MM.1S (cell line): ENCODE results near the gene P2RY12.

Source experiments
- DNase-seq: peaks from one replicate; pipeline ENCODE4 v3.0.0-alpha.2; 2015
- H2AFZ ChIP-seq: fragments of 300-600 bp; sonication (generic); 2 replicates; pipeline ENCODE4 v1.6.0; 2016; ENCODE audit warnings: antibody characterized with exemption, low read length
- H3F3A ChIP-seq: fragments of 300-600 bp; sonication (generic); 2 replicates; pipeline ENCODE4 v1.6.1; 2016; ENCODE audit warnings: mild to moderate bottlenecking, antibody characterized with exemption, low read length, moderate library complexity, mixed read lengths; ENCODE audit not compliant: insufficient read depth
- H3K27ac ChIP-seq: fragments of 300-600 bp; sonication (generic); 2 replicates; pipeline ENCODE4 v1.5.1; 2016; ENCODE audit warnings: mild to moderate bottlenecking, low read length
- H3K27me3 ChIP-seq: fragments of 300-600 bp; sonication (generic); replicated peaks from 2 replicates; pipeline ENCODE4 v1.6.0; 2016; ENCODE audit warnings: low read length; ENCODE audit not compliant: insufficient read depth
- H3K36me3 ChIP-seq: fragments of 300-600 bp; sonication (generic); replicated peaks from 2 replicates; pipeline ENCODE4 v1.6.1; 2016; ENCODE audit warnings: mild to moderate bottlenecking, low read length, mixed read lengths; ENCODE audit not compliant: insufficient read depth
- H3K4me1 ChIP-seq: fragments of 300-600 bp; sonication (generic); 2 replicates; pipeline ENCODE4 v1.6.1; 2016; ENCODE audit warnings: low read length, mixed read lengths
- H3K4me2 ChIP-seq: fragments of 300-600 bp; sonication (generic); 2 replicates; pipeline ENCODE4 v1.6.0; 2016; ENCODE audit warnings: low read depth, low read length
- H3K4me3 ChIP-seq: fragments of 300-600 bp; sonication (generic); 2 replicates; pipeline ENCODE4 v1.5.1; 2016; ENCODE audit warnings: low read length, mixed read lengths
- H3K79me2 ChIP-seq: fragments of 300-600 bp; sonication (generic); 2 replicates; pipeline ENCODE4 v1.6.1; 2016; ENCODE audit warnings: mixed run types, low read length, mixed read lengths
- H3K9ac ChIP-seq: fragments of 300-600 bp; sonication (generic); 2 replicates; pipeline ENCODE4 v1.6.1; 2016; ENCODE audit warnings: low read length, mixed read lengths
- H3K9me2 ChIP-seq: fragments of 300-600 bp; sonication (generic); replicated peaks from 2 replicates; pipeline ENCODE4 v1.6.1; 2016; ENCODE audit warnings: mild to moderate bottlenecking, low read length, mixed read lengths; ENCODE audit not compliant: insufficient read depth
- H3K9me3 ChIP-seq: fragments of 300-600 bp; sonication (generic); replicated peaks from 2 replicates; pipeline ENCODE4 v1.6.1; 2016; ENCODE audit warnings: mild to moderate bottlenecking, low read length, mixed read lengths; ENCODE audit not compliant: insufficient read depth
- H4K20me1 ChIP-seq: fragments of 300-600 bp; sonication (generic); 2 replicates; pipeline ENCODE4 v1.6.1; 2016; ENCODE audit warnings: mild to moderate bottlenecking, low read length, moderate library complexity, mixed read lengths; ENCODE audit not compliant: insufficient read depth
- EZH2 ChIP-seq: fragments of 300-600 bp; sonication (generic); optimal IDR thresholded peaks from 2 replicates; pipeline ENCODE3; 2017; ENCODE audit warnings: low read depth, mild to moderate bottlenecking, antibody characterized with exemption, low read length, mixed read lengths
- EZH2phosphoT487 ChIP-seq: fragments of 300-600 bp; sonication (generic); IDR thresholded peaks from 2 replicates; pipeline ENCODE4 v1.6.1; 2018; ENCODE audit warnings: antibody characterized with exemption, low read length
- TF ChIP-seq, protein P1 (sequence below): fragments of 300-600 bp; sonication (generic); IDR thresholded peaks from 2 replicates; pipeline ENCODE4 v1.5.1; 2016; ENCODE audit warnings: antibody characterized with exemption, low read length, mixed read lengths

Gene P2RY12

DNA sequence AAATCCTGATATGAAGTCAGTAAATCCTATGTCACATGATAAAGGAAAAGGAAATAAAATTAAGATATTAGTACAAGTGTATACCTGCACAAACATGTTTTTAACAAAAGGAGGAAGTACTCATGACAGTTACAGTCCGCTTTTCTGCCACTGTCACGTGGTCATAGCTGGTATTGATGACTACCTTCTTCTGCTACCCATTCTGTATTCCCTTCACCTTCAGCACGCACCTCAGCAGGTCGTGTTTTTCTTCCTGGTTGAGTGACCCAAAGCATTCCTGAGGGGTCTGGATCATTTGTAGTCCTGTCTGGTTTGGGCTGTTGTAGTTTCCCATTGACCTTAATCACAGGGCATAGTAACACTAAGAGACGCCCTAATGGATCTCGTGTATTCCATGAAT is 35.3 kb upstream of the P2RY12 start:
- no peak overlapping the region for H3K27ac ChIP-seq
- H3K79me2 ChIP-seq = no peaks in the 10 kb centered on the region
- no peaks in the 10 kb centered on the region for H3K27me3 ChIP-seq
- TF ChIP-seq EZH2phosphoT487 (no peak), EZH2 (no peak)
- TF ChIP-seq, protein P1, sequence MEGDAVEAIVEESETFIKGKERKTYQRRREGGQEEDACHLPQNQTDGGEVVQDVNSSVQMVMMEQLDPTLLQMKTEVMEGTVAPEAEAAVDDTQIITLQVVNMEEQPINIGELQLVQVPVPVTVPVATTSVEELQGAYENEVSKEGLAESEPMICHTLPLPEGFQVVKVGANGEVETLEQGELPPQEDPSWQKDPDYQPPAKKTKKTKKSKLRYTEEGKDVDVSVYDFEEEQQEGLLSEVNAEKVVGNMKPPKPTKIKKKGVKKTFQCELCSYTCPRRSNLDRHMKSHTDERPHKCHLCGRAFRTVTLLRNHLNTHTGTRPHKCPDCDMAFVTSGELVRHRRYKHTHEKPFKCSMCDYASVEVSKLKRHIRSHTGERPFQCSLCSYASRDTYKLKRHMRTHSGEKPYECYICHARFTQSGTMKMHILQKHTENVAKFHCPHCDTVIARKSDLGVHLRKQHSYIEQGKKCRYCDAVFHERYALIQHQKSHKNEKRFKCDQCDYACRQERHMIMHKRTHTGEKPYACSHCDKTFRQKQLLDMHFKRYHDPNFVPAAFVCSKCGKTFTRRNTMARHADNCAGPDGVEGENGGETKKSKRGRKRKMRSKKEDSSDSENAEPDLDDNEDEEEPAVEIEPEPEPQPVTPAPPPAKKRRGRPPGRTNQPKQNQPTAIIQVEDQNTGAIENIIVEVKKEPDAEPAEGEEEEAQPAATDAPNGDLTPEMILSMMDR = no peak
- H3K9me3 ChIP-seq = no peaks in the 10 kb centered on the region
- no peaks in the 10 kb centered on the region for H4K20me1 ChIP-seq
- H3K36me3 ChIP-seq = no peaks in the 10 kb centered on the region
- H3K9me2 ChIP-seq = no peaks in the 10 kb centered on the region
- H3K4me2 ChIP-seq = no peak overlapping the region
- no peak overlapping the region for H3K4me3 ChIP-seq
- no peaks in the 10 kb centered on the region for H3K4me1 ChIP-seq
- no peaks in the 10 kb centered on the region for H3F3A ChIP-seq
- no peak overlapping the region for H3K9ac ChIP-seq
- H2AFZ ChIP-seq = no peak overlapping the region
- DNase-seq = no peak

DNA sequence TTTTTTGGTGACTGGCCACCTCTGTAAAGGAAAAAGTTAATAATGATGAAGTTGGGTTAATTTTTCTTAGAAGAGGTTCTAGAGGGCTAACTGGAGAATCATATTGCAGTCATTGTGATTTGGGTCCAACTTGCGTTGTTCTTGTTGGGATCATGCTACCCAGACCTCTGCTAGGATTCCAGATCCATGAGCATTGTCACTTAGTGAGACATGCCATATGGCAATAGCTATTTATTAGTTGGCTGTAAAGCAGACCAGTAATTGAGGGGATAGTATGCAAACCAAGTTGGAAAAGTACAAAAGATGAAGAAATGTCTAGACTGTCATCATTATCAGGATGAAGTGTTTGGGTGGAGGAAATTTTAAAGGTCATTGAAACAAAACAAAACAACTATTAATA is 30.7 kb upstream of the P2RY12 start:
- no peaks in the 10 kb centered on the region for H3K36me3 ChIP-seq
- no peaks in the 10 kb centered on the region for H3K9me2 ChIP-seq
- no peak overlapping the region for H2AFZ ChIP-seq
- H3K4me3 ChIP-seq = no peak overlapping the region
- no peaks in the 10 kb centered on the region for H3F3A ChIP-seq
- no peaks in the 10 kb centered on the region for H3K4me1 ChIP-seq
- H3K27ac ChIP-seq = no peak overlapping the region
- H3K9ac ChIP-seq = no peak overlapping the region
- H4K20me1 ChIP-seq = no peaks in the 10 kb centered on the region
- H3K4me2 ChIP-seq = no peak overlapping the region
- TF ChIP-seq EZH2 = no peak
- H3K79me2 ChIP-seq = no peaks in the 10 kb centered on the region
- DNase-seq = no peak
- H3K9me3 ChIP-seq = no peaks in the 10 kb centered on the region
- no peaks in the 10 kb centered on the region for H3K27me3 ChIP-seq

DNA sequence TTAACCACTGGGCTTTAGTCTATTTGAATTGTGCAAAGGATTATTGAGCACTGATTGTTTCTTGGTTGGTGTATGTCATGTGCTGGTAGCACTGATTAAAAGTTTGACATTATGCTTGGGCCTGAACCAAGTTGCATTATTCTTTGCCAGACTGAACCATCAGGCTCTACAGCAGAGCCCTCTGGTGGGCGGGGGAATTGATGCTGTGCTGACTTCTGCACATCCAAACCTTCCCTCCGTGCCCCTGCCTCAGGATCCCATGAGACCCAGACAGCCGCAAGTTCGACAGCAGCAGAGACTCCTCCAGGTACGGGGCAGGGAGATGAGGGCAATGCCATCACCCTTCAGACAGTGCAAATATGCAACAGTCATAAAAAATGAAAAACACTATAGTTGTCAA is 28.4 kb upstream of the P2RY12 start:
- Histone ChIP-seq H3K4me3 (no peak overlapping the region), H3K4me2 (no peak overlapping the region), H3K79me2 (no peaks in the 10 kb centered on the region), H3F3A (no peaks in the 10 kb centered on the region), H3K9me3 (no peaks in the 10 kb centered on the region), H3K36me3 (no peaks in the 10 kb centered on the region), H2AFZ (no peak overlapping the region), H4K20me1 (no peaks in the 10 kb centered on the region), H3K9me2 (no peaks in the 10 kb centered on the region), H3K27me3 (no peaks in the 10 kb centered on the region), H3K4me1 (no peaks in the 10 kb centered on the region), H3K27ac (no peak overlapping the region), H3K9ac (no peak overlapping the region)
- TF ChIP-seq, protein P1 = no peak
- TF ChIP-seq EZH2phosphoT487 = no peak
- TF ChIP-seq EZH2 = no peak
- no peak for DNase-seq

DNA sequence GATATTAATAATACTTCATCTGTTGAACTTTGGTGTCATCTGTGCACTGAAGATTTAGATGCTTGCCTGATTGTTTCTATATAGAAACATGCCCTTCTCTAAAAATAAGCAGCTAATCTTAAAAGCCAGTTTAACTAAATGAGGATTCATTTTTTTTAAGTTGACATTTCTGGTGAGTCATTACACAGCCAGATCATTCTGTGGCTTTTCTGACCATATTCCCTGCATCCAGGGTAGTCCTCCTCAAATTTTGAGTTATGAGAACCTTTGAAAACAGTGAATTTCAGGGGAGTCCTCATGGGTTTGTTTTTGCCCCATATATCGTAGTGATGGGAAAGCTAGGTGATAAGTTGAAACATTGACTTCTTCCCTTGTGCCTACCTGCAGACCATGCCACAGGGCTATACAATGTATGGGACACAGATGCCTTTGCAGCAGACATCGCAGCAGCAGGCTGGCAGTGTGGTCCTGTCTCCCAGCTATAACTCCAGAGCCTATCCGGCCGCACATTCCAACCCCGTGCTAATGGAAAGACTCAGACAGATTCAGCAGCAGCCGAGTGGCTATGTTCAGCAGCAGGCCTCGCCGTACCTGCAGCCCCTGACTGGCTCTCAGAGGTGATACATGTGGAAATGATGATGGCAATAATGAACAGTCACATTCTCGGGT is 26.5 kb upstream of the P2RY12 start:
- no peak overlapping the region for H3K27ac ChIP-seq

More for the DNA sequence above, 26.5 kb upstream of the P2RY12 start:
- Histone ChIP-seq H3K79me2 (no peaks in the 10 kb centered on the region), H3K9me3 (no peaks in the 10 kb centered on the region), H3K4me2 (no peak overlapping the region), H3K36me3 (no peaks in the 10 kb centered on the region), H2AFZ (no peak overlapping the region), H3K4me1 (no peaks in the 10 kb centered on the region), H4K20me1 (no peaks in the 10 kb centered on the region), H3K4me3 (no peak overlapping the region), H3F3A (no peaks in the 10 kb centered on the region), H3K9me2 (no peaks in the 10 kb centered on the region), H3K9ac (no peak overlapping the region), H3K27me3 (no peaks in the 10 kb centered on the region)
- no peak for DNase-seq
- TF ChIP-seq, protein P1 = no peak
- no peak for TF ChIP-seq EZH2
